HG02623 (cell line): ENCODE data around the gene C17orf50.

Source experiments
- ATAC-seq: cut with Tn5 transposase; IDR thresholded peaks from one replicate; pipeline ENCODE4 v1.9.1; 2021; ENCODE audit warnings: moderate library complexity; ENCODE audit not compliant: unreplicated experiment

C17orf50 gene

DNA sequence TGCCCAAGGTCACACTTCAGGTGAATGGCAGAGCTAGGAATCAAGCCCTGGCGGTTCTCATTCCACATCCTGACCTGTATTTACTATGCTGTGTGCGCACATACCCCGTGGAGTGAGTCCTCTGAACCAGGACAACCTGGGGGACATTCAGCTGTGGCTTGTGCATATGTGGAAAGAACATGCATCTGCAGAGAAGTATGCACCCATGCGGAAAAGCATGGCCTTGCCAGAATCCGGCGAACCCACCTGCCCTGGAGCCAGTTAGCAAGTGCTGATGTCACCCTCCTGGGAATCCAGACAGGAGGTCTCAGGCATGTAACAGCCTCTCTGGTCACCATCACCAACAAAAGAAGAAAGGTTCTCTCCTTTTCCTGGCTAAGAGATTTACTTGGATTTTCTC is 27.3 kb upstream of the C17orf50 start:
- ATAC-seq = no peak

GRCh38 chr17:35734396-35734795 is 26.3 kb upstream of the C17orf50 start:
- ATAC-seq = no peak

DNA sequence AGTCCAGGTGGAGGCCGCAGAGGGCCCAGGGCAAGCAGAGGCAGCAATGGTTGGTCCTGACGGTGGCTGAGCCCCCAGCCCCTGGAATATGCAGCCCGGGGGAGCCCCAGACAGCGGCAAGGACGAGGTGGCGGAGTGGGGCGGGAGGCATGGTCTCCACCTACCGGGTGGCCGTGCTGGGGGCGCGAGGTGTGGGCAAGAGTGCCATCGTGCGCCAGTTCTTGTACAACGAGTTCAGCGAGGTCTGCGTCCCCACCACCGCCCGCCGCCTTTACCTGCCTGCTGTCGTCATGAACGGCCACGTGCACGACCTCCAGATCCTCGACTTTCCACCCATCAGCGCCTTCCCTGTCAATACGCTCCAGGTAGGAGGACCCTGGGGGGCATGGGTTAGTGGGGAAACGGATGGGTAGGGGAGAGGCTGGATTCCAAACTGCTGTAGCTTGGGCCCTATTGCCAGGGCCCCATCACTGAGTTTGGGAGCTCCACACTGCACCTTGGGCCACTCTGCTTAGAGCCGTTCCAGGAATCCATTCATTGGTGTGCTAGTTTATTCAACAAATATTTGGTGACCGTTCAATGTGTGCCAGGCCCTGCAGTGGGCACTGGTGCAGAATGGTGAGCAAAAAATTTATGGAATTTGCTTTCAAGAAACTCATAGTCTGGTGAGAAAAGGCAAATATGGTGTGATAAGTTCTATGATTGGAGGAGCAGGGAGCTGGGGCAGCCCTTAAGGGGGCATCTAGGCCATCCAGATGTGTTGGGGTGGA is 25.5 kb upstream of the C17orf50 start:
- ATAC-seq = no peak

DNA sequence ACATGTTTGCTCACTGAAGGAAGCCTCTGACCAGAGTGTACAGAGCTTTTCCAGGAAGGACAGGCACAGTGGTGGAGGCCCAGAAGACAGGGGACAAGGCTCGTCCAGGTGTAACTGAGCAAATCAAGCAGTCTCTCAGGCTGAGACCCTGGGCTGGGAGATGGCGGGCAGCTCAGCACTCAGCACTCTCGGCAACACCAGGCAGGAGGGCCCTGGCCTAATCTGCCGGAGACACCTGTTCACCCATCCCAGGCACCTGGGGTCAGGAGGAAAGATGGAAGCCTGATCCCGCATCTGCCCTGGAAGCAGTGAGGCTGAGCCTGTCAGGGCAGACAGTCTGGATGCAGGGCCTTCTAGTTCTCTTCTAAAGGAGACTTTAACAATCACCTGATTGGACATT is 24.5 kb upstream of the C17orf50 start:
- no peak for ATAC-seq

DNA sequence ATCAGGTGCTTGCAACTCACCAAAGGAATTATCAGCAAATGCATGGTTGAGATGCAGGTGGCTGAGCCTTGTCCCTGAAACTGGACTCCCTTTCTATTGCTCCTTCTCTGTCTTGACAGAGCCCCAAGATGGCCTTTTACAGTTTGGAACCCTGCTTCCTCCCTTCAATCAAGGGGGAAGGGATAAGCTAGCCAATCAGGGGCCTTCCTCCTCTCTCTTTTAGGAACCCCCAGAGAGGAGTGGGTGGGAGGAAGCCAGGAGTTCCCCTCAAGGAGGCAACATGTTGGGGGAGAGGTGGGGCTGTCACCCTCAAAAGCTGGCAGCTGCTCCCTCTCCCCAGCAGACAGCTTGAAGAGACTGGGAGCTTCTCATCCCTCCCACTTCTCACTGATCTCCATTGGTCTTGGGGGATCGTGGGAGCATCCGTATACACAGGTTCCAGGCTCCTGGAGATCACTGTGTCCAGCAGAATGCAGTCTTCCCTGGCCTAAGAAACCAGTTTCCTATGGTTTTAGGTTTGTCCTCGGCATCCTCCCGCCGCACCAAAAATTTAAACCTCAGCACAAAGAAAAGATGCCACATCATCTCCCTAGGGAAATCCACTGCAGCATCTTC is 22.1 kb upstream of the C17orf50 start:
- no peak for ATAC-seq

- ATAC-seq = no peak
These were observed 20.5 kb upstream of the C17orf50 start for GRCh38 chr17:35740216-35740615.

DNA sequence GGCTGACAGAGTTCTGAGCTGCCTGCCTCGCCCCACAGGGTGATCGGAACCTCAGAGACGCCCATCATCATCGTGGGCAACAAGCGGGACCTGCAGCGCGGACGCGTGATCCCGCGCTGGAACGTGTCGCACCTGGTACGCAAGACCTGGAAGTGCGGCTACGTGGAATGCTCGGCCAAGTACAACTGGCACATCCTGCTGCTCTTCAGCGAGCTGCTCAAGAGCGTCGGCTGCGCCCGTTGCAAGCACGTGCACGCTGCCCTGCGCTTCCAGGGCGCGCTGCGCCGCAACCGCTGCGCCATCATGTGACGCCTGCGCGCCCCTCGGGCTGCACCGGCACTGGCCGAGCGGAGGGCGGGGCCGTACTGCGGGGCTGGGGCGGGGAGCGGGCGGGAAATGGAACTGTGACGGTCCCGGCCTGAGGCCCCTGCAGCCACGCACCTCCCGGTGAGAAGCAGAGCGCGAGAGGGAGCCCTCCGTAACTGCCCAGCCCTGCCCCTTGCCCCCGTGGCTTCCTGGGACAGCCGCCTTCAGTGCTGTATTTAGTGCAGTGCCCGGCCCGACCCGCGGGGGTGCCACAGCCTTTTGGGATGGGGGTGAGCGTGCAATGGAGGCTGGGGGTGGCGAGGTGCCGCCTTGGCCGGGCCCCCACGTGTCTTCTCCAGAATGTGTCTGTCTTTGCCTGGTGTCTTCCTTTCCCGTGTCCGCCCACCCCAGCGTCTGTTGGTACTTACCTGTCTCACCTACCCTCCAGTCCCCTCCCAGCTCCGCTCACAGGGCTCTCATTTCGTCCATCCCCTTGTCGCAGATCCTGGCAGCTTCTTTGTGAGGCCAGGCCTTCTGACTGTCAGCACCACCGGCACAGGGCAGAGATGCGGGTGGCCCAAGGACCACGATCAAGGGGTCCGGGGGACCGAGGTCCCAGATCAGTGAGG is 19.4 kb upstream of the C17orf50 start:
- no peak for ATAC-seq

DNA sequence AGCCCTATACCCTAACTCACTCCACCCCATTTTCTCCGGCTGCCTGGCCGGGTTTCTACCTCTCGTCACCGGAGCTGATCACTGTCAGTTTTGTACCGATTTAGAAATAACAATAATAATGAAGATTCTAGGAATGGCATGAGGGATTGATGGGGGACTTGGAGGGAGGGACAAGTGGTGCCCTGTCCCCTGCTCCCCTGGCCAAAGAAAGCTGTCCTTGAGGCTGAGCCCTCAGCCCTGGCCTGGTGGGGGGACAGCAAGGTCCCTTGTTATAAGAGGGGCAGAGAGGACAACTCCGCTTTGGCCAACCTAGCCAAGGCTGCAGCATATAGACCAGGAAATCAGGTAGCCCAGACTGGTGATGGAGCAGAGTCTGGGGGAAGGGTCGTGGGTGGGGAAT is 18.2 kb upstream of the C17orf50 start:
- no peak for ATAC-seq

DNA sequence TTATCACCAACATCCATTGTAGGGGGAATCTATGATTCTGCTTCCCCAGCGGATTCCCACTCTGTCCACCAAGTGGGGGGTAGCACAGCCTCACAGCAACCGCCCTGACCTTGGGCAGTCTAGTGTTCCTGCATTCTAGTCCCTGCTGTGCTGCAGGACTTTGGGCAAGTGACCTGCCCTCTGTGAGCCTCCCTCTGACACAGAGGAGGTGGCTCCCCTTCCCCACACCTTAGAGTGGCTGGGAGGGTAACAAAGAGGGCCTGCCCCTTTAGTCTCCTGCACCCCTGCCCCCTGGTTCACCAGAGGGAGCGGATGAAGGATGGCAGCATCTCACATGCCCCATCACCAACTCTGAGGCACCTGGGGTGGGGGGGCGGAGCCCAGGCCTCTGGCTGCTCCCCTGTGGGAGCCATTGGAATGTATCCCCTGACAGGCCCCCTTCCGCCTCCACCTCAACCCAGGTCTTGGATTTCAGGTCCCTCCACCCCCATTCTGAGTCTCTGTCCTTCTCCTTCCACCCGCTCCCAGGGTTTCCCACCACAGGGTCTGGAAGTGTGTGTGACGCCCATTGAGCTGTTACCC is 17.7 kb upstream of the C17orf50 start:
- no peak for ATAC-seq

DNA sequence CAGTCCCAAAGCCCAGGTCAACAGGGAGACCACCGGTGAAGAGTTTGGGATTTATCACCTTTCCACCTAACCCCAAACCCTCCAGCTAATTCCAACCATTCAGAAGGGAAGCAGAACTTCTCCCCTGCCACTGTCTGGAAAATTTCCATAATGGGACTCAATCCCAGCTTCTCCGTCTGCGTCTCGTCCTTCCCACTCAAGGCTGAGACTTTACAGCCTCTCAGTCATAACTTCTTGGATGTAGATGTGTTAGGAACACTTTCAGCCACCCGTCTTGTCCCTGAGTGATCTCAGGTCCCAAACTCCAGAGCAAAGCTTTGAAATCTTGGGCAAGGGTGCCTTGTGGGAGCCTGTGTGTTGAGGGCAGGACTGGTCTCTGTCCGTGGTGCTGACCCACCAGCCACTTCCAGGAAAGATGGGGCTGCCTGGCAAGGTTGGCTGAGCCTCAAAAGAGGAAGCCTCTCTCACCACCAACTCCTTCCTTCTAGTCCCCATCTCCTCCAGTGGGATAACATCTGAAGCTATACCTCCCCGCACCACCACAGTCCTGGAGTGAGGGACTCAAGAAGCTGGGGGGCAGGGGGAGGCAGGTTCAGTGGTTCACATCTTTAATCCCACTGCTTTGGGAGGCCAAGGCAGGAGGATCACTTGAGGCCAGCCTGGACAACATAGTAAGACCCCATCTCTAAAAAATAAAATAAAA is 16.9 kb upstream of the C17orf50 start:
- ATAC-seq = no peak

GRCh38 chr17:35744830-35745229 is 15.9 kb upstream of the C17orf50 start:
- ATAC-seq = no peak

GRCh38 chr17:35745246-35745645 is 15.4 kb upstream of the C17orf50 start:
- no peak for ATAC-seq

- no peak for ATAC-seq
These were observed 14.9 kb upstream of the C17orf50 start for GRCh38 chr17:35745749-35746320.

DNA sequence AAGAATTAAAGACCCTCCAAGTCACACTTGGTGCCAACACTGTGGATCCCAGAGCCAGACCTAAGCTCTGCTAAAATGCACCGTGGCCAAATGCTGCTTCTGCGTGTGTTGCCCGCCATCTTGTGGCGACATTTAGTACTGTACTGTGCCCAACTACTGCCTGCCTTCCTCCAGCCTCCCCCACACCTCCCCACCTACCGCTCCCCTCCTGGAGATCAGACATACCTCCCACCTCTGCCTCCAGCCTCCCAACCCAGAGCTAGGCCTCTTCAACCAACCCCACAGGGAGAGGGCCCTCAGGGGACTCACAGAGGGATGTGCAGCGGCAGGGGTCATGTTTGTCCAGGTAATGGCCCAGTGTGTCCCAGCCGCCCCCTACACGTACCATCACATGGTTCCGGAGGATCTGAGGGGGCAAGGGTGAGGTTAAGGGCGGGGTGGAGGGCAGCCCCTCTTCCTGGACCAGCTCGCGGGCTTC is 13.1 kb upstream of the C17orf50 start:
- ATAC-seq = no peak

- ATAC-seq = no peak
These were observed 12.3 kb upstream of the C17orf50 start for GRCh38 chr17:35748341-35748841.

GRCh38 chr17:35748979-35749378 is 11.7 kb upstream of the C17orf50 start:
- ATAC-seq = no peak

GRCh38 chr17:35749560-35750412 is 10.9 kb upstream of the C17orf50 start:
- ATAC-seq = no peak

DNA sequence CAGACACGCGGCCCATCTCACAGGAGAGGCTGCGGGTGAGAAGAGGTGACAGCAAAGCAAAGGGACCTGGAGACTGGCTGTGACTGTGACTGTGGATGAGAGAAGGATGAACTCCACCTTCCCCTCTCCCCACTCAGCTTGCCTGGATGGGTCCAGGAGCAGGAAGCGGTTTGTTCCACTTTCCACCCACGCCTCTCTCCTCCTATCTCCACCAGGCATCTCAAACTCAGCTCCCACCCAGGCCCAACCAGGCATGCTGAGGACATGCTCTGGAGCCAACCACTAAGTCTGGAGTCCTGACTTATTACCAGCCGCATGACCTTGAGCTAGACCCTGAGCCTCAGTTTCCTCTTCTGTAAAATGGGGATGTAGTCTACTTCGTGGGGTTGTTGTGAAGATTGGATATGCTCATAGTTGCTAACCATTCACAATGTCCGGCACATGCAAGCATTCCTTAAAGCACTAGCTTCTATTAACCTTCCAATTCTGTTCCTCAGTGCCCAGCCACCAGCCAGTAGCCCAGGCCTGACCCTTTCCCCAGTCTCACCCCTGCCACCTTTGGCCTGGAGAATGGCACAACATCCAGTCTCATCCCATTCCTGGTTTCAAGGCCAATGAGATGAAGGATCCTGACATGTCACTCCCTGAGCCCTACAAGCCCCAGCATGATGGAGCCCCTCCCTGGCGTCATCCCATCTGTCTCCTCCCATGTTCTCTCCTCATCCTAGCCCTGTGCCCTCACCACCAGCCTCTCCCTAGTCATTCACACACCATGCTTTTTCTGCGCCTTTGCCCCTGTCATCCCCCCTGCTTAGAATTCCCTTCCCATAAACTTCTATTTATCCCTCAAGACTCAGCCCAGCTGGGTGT is 9.9 kb upstream of the C17orf50 start:
- ATAC-seq = no peak
